Fibroblast of skin of left biceps (primary cell): Measurements from ENCODE around the gene SC5D.
A peak's percentile ranks its signal among the peaks of the same experiment; 100 is the strongest.

ENCODE experiments used
- DNase-seq, 2 experiments: peaks; one replicate each; pipeline ENCODE4 v3.0.0-alpha.2; 2013; ENCODE audit warnings: low read depth in 2 of 2

The SC5D gene

DNA sequence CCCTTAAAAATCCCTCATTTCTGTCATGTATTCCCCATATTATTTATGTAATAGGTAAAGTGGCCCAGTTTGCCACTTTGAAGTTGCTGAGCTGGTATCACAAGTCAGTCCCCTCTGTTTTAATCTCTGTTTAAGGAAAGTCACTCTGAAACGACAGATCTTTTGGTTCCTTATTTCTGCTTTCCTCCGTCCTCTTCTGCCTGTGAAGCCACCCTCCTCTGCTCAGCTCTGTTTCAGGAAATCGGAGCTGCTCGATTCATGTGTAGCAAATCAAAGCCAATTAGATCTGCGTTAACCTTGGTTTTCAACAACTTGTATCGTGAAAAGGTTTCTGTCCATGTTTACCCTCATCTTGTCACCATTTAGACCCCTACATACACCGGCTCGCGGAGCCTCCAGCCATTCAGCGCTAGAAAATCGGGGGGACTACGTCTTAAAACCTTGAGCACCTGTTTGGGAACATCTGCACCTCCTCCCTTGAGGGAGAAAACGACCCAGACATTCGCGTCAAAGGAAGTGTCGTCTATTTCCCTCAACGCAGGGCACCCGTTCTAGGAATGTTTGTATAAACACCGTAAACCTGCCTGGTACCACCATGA lies 576 bp upstream of the SC5D start:
- no peak for DNase-seq

DNA sequence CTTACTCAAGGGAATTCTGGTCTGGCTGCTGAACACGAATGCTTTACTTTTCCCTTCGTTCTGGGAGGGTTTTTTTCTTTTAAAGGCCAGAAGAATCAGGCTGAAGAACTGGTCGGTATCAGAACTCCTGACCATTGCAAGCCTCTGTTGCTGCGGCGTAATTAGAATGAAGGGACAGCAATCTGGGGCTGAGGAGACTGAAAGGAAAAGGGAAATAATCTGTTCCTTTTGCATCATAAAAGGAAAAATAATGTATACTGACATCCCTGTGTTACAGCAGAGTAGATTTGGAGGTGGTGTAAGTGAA lies 670 bp downstream of the SC5D start:
- DNase-seq: no peak

DNA sequence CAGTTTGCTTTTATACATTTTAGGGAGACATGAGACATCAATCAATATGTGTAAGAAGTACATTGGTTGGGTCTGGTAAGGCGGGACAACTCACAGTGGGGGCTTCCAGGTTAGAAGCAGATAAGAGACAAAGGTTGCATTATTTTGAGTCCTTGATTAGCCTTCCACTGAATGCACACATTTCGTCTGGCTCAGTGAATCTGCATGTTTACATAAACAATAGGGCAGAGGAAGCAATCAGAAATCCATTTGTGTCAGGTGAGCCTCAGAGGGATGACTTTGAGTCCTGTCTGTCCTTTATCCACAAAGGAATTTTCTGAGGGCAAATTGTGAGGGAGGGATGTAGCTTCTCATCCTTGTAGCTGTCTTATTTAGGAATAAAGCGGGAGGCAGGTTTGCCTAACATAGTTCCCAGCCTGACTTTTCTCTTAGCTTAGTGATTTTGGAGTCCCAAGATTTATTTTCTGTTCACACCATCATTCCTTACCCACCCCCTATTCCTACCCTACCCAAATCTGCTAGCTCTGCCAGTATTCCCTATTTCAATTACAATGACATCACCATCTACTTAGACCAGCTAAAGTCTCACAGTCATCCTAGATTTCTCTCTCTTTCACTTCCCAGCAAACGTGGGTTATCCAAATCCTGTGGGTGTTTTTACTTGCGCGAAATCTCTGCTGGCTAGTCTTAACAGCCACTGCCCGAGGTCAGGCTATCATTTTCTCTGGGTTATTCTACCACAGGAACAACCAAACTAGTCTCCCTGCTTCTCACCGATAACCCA lies 2.9 kb downstream of the SC5D start:
- no peak for DNase-seq

GRCh38 chr11:121297872-121298271 lies 5.3 kb downstream of the SC5D start:
- DNase-seq: no peak

DNA sequence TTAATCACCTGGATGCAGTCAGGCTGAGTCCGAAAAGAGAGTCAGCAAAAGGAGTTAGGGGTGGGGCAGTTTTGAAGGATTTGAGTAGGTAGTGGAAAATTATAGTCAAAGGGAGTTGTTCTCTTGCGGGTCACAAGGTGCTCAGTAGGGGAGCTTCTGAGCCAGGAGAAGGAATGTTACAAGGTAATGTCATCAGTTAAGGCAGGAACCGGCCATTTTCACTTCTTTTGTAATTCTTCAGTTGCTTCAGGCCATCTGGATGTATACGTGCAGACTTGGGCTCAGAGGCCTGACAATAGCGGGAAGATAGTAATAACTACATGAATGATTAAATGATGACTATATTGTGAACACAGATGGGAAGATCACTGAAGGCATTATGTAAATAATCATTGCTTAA lies 6.2 kb downstream of the SC5D start:
- no peak for DNase-seq

GRCh38 chr11:121299417-121299816 lies 6.8 kb downstream of the SC5D start:
- no peak for DNase-seq

DNA sequence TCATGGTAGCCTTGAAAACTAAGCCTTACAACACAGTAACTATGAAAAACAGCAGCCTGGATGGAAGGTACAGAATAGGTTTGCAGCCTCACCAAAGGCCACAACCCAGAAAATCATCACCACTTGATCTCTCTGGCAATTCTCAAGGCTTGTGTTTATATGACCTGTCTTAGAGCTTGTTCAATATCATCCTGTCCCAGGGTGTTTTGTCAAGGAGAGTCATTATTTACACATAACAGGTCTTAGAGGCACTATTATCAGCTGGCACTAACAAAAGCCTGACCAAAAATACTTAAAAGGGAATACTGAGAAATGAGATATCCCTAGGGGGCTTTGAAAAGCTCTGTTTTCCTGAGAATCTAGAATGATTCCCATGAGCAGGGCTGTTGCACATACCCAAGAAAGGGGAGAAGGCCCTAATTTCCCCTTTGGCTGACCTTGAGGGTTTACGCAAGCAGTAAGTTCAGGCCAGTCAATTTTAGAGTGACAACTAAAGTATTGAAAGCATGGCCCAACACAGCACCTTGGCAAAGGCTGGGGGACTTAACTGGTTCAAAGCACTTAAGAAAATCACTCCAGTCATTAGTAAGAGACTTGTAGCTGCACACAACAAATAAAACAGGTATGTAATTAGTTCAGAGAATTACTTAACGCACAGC lies 7.9 kb downstream of the SC5D start:
- no peak for DNase-seq

DNA sequence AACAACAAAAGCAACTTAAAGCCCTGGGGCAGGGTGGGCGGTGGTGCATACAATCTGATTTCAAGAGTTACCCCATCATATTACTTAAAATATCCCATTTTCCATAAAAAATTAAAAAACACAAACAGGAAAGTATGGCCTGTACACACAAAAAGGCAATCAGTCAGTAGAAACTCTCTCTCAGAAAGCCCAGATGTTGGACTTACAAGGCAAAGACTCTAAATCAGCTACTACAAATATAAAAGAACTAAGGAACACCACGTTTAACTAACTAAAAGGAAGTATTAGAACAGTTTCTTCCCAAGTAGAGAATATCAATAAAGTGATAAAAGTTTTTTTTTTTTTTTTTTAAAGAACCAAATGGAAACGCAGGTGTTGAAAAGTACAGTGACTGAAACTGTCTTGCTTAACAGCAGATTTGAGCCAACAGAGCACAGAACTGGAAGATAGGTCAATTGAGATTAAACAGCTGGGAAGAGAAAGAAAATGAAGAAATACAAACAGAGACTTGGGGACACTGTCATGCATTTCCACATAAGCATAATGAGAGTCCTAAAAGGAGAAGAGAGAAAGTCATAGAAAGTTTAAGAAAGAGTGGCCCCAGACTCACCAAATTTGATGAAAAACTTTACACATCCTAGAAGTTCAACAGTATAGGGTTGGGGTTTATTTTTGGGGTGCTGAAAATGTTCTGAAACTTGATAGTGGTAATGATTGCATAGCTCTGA lies 8.6 kb downstream of the SC5D start:
- DNase-seq: no peak

GRCh38 chr11:121304759-121305158 lies 12.2 kb downstream of the SC5D start:
- no peak for DNase-seq

DNA sequence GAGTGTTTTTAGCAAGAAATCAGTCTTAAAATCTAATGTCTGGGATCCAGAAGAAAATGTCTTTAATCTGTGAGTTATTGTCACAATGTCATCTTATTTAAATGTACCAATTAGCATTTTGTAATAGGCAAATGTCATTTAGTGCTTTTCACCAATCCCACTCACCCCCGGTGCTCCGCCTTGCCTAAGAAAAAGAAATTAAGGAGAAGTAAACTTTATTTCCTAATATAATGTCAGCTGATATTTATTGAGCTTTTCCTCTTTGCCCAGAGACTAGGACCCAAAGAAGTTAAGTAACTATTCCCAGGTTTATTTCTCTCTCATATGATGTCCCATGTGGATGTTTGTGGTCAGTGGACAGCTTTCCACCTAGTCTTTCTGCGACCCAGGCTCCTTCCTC lies 16.2 kb downstream of the SC5D start:
- DNase-seq: no peak

DNA sequence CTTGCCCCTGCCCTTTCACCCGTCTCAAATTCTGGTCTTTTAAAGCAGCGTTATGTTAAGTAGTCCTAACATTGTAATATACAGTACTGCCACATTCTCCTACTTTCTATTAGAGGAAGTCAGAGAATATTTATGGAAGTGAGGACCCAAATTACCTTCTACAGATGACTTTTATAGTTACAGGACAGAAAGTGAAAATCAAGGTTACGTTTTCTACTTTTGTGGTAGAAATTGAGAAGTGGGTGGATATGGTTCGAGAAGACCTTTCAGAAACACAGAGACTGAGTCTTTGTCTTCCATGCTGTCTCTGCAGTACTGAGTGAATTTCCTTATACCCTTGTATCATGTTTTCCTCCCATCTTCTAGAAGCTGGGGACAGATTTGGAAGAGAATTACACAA lies 17.1 kb downstream of the SC5D start:
- DNase-seq: no peak

DNA sequence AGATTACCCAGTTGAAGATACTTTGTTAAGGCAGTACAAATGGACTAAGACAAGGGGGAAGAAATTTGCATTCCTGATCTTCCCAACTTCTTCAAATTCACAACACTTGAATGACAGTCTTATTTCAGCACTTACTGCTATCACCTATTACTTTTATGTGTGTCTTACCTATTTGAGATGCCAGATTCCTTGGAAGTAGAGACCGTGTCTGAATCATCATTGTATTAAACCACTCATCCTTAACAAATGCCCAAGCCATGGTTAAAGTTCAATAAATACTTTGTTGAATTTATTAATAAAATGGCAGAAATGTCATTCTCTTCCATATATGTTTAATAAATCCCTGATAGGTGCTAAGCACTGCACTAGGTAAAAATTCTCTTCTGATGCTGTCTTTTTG lies 18.3 kb downstream of the SC5D start:
- no peak for DNase-seq

DNA sequence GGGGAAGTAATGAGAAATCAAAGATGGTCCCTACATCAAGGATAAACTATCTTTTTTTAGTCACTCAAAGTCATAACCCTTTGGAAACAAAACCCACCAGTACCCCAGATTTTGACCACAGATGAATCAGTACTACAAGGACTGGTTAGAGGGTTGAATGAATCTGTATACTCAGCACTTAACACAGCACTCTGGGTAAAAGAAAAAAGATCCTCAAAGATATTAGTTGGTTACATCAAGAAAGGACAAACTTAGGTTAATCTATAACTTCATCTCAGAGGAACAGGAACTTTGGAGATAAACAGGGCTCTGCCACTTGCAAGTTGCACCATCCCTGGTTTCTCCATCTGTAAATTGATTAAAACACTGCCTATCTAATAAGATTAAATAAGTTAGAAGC lies 18.8 kb downstream of the SC5D start:
- DNase-seq: no peak

- DNase-seq: no peak
These were observed 19.9 kb downstream of the SC5D start for GRCh38 chr11:121312483-121312882.

DNA sequence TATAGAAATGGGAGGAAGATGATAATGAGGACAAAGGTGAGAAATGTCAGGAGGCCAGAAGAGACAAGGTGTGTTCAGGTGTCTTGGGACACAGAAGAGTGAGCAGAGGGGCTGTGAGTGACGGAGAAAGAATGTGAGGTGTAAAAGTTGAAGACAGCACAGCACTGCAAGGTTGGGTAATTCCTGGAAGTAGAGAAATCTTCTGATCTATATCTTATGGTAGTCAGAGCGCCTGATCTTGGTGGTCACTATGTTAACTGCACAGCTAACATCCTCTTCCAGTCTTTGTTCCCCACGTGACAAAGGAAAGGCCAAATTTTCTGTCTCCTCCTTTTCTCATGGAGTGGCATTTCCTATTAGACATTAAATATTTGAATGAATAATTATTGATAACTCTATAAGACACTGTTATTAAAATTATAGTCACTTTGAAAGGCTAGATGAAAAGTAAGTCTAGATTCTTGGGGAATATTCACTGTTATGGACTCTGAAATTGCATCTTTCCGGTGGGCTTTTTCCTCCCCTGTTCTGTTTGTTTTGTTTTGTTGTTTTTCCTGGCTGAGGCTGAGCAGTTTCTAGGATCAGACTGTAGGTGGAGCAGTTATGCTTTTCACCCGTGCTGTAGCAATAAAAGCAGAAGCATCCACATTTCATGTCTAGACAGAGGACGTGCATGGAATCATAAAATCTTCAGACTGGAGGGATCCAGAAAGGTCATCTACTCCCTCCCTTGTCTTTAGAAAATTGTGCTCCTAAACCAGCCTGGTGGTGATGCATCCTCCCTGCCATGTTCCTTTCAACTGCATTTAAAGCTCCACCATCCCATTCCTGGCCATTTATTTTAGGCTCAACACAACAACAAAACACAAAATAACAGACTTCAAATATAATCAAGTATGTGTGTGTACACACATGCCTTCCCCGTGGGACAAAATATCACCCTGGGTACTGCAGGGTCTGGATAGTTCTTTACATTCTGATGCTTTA lies 26.6 kb downstream of the SC5D start:
- DNase-seq: peak; percentile 12 to 19

DNA sequence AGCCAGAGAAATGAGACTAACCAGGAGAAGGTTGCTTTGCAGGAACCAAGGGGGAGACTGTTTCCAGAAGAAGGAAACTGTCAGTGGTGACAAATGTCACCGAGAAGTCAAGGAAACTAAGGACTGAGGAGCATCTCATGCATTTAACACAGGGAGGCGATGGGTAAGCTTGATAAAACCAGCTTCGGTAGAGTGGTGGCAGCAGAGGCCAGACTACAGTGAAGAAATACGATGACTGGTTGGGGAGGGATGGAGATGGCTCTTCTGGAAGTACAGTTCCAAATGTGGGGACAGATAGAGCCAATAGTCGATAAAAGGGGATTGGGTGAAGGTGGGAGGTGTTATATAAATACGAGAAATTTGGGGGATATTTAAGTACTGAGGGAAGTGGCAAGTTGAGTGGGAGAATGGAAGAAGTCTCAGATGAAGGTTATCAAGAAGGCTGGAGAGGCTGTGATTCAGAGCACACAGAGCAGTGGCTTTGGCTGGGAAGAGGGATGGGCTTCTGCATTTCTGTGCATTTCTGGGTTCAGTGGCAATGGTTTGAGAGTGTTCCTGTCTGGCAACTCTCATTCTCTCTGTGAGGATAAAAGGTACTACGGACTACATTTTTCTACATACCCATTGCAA lies 29.2 kb downstream of the SC5D start:
- no peak for DNase-seq

GRCh38 chr11:121323046-121323607 lies 30.6 kb downstream of the SC5D start:
- DNase-seq: no peak

- DNase-seq: no peak
These were observed 33.7 kb downstream of the SC5D start for GRCh38 chr11:121326230-121326629.

- DNase-seq: no peak
These were observed 35.0 kb downstream of the SC5D start for GRCh38 chr11:121327553-121327952.

DNA sequence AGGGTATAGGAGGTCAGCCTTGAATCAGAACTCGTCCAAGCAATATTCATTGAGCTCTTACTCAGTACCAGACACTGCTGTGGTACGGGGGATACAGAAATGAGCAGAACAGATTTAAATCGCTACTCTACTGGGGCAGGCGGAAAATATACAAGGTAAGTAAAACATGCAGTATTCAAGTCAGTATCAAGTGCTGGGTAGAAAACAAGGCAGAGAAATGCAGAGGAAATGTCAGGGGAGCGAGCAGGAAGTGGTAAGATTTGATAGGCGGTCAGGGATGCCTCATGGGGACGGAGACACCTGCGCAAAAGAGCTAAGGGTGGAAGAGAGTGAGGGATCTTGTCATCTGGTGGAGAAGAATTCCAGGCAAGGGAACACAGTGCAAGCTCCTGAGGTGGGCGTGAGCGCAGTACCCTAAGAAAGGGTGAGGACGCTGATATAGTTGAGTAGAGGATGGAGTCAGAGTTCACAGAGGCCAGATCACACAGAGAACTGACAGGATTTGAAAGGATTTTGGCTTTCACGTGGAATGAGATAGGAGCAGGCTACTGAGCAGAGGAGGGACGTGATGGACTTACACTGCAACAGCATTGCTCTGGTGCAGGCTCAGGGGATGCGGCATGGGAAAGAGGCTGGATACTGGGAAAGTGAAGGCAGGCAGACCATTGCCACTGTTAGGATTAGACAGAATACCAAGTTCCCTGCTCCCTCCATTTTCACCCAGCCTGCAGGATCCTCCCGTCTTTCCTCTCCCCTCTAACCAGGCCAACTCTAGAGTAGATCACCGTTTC lies 35.8 kb downstream of the SC5D start:
- DNase-seq: no peak
